ENCODE results near the gene GKN2.

GKN2 gene

GRCh38 chr2:68912732-68913131 lies 40.0 kb downstream of the GKN2 start (continued):
- TF ChIP-seq BCL11A (tag by site-specific recombination; IDR thresholded peaks at IDR 0.05; ENCODE audit: low read depth) (no peak), MYNN (tag by site-specific recombination; IDR thresholded peaks at IDR 0.05; ENCODE audit: borderline replicate concordance) (no peak), ZNF558 (tag by site-specific recombination; IDR thresholded peaks at IDR 0.05) (no peak), ZNF140 (tag by site-specific recombination; IDR thresholded peaks at IDR 0.05) (no peak), BCL11B (tag by site-specific recombination; IDR thresholded peaks at IDR 0.05; ENCODE audit: low read depth) (no peak), ZNF302 (tag by site-specific recombination; IDR thresholded peaks at IDR 0.05; ENCODE audit: low read depth) (no peak)
- TF ChIP-seq, protein P1, sequence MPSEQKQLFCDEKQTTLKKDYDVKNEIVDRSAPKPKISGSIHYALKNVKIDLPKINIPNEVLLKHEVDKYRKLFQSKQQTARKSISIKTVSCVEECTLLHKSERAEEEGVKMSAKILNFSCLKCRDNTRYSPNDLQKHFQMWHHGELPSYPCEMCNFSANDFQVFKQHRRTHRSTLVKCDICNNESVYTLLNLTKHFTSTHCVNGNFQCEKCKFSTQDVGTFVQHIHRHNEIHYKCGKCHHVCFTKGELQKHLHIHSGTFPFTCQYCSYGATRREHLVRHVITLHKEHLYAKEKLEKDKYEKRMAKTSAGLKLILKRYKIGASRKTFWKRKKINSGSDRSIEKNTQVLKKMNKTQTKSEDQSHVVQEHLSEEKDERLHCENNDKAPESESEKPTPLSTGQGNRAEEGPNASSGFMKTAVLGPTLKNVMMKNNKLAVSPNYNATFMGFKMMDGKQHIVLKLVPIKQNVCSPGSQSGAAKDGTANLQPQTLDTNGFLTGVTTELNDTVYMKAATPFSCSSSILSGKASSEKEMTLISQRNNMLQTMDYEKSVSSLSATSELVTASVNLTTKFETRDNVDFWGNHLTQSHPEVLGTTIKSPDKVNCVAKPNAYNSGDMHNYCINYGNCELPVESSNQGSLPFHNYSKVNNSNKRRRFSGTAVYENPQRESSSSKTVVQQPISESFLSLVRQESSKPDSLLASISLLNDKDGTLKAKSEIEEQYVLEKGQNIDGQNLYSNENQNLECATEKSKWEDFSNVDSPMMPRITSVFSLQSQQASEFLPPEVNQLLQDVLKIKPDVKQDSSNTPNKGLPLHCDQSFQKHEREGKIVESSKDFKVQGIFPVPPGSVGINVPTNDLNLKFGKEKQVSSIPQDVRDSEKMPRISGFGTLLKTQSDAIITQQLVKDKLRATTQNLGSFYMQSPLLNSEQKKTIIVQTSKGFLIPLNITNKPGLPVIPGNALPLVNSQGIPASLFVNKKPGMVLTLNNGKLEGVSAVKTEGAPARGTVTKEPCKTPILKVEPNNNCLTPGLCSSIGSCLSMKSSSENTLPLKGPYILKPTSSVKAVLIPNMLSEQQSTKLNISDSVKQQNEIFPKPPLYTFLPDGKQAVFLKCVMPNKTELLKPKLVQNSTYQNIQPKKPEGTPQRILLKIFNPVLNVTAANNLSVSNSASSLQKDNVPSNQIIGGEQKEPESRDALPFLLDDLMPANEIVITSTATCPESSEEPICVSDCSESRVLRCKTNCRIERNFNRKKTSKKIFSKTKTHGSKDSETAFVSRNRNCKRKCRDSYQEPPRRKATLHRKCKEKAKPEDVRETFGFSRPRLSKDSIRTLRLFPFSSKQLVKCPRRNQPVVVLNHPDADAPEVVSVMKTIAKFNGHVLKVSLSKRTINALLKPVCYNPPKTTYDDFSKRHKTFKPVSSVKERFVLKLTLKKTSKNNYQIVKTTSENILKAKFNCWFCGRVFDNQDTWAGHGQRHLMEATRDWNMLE (tag by site-specific recombination; conservative IDR thresholded peaks at IDR 0.05; ENCODE audit: low read depth): no peak

DNA sequence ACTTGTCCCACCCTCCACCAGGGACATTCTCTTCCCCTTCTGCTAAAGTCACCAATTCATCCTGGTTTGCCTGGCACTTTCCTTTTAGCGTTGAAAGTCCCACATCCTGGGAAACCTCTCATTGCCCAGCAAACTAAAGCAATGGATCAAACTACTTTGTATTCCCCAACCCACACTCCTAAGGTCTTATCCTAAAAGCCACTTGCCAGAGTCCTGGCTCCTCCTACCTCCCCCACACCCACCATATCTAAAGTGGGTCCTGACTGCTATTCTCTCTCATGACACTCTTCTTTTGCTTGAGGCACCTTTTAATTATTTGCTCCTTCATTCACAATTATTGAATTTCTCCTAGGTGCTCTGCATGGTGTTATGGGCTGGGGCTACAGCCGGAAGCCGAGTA lies 40.6 kb downstream of the GKN2 start:
- no peak for TF ChIP-seq SETDB1 (IDR thresholded peaks at IDR 0.05; ENCODE audit: insufficient read length, low read length)
- no peak for TF ChIP-seq ZNF140 (tag by site-specific recombination; IDR thresholded peaks at IDR 0.05)
- no peak for TF ChIP-seq ZBTB44 (tag by site-specific recombination; IDR thresholded peaks at IDR 0.05)
- TF ChIP-seq HOXC10 (CRISPR knock-in tag; IDR thresholded peaks at IDR 0.05): no peak
- TF ChIP-seq ZBTB11 (tag by site-specific recombination; conservative IDR thresholded peaks at IDR 0.05; ENCODE audit: low read depth): no peak
- TF ChIP-seq IKZF3 (tag by site-specific recombination; IDR thresholded peaks at IDR 0.05): no peak
- CTCF ChIA-PET: interaction anchor here (1.5 to 2.6 kb wide), 2 partner anchors 13 to 161 kb away, joined by 7 to 18 read pairs; no protein-coding TSS in a partner anchor
- no peaks in the 10 kb centered on the region for H3K9me3 ChIP-seq (ENCODE audit: control insufficient read depth, insufficient read depth, low read depth, low read length)
- no peak overlapping the region for H3K27ac ChIP-seq (ENCODE audit: extremely low read depth, low read depth, low read length)
- H3K36me3 ChIP-seq (ENCODE audit: control insufficient read depth in 2 of 2, insufficient read depth in 1 of 2, low read length in 2 of 2): no peaks in the 10 kb centered on the region
- H3K4me3 ChIP-seq (ENCODE audit: low read depth, low read length): no peak overlapping the region
- H3K4me1 ChIP-seq (ENCODE audit: control insufficient read depth, insufficient read depth, low read length): 0 out of 2 replicates have a peak, but pooled peaks cover 2% of the 10 kb centered on the region
- POLR2A ChIA-PET: no interaction called here

DNA sequence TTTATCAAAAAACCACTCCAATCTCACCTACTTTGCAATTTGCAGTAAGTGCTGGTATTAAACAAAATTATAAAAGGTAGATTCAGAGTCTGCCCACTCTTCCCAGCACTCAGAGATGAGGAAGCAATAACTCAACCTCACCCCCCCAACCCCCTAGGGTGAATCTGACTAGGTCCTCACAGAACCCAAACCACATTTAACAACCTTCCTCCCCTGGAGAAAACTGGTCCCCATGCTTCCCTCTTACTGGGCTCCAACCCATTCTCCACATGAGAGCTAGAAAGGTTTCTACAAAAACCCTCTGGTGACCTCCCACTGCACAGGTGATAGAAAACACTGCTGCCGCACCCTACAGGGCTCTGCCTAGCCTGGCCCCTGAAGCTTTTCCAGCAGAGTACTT lies 41.0 kb downstream of the GKN2 start:
- no peak for TF ChIP-seq ZNF707 (tag by site-specific recombination; IDR thresholded peaks at IDR 0.05)
- TF ChIP-seq ZIC2 (tag by site-specific recombination; IDR thresholded peaks at IDR 0.05): peak; percentile 59
- Histone ChIP-seq H3K4me1 (ENCODE audit: control insufficient read depth, insufficient read depth, low read length) (0 out of 2 replicates have a peak, but pooled peaks cover 2% of the 10 kb centered on the region), H3K9me3 (ENCODE audit: control insufficient read depth, insufficient read depth, low read depth, low read length) (no peaks in the 10 kb centered on the region), H3K4me3 (ENCODE audit: low read depth, low read length) (no peak overlapping the region), H3K27ac (ENCODE audit: extremely low read depth, low read depth, low read length) (no peak overlapping the region), H3K36me3 (ENCODE audit: control insufficient read depth in 2 of 2, insufficient read depth in 1 of 2, low read length in 2 of 2) (no peaks in the 10 kb centered on the region)
- ChIA-PET POLR2A (no interaction called here), CTCF (interaction anchor here (1.5 kb wide), 1 partner anchor 14 kb away, joined by 7 read pairs; no protein-coding TSS in a partner anchor)
